Endothelial cell of umbilical vein (primary cell): ENCODE data around the gene ANKRD33B. TPM values are rescaled to one million over a fixed set of nuclear protein-coding genes. Genes with fewer than 3 reads are reported as not detected.

Experiments
- BruUV-seq: library from RNA; stranded (reverse); fragments of 400-500 nt; replicated peaks from 2 replicates; lab custom pipeline; 2021; lab: Mats Ljungman, UMichigan
- CTCF ChIA-PET: fragments of 300-600, 350-600 bp; sonication (Branson Sonifier 250); formaldehyde crosslinking; loops from one replicate; lab custom pipeline; 2021; ENCODE audit warnings: antibody characterized with exemption, inconsistent platforms; lab: Charles Lee
- POLR2A ChIA-PET: fragments of 300-600, 350-600 bp; sonication (Branson Sonifier 250); formaldehyde crosslinking; loops from one replicate; lab custom pipeline; 2021; ENCODE audit warnings: antibody characterized with exemption, inconsistent platforms; lab: Charles Lee
- DNase-seq: peaks from one replicate; pipeline ENCODE4 v3.0.0-alpha.2; 2011; ENCODE audit warnings: low read depth, low spot score
- FAIRE-seq: peaks from 2 replicates; lab custom pipeline; 2011; peaks lifted over from hg19 to GRCh38; lab: Jason Lieb, UNC
- H2AFZ ChIP-seq: 2 replicates; pipeline ENCODE4 v1.6.0; 2012; ENCODE audit warnings: low read depth, low read length, control low read depth, inconsistent platforms
- H3K27ac ChIP-seq: 2 replicates; pipeline ENCODE4 v1.5.1; 2011; ENCODE audit warnings: low read depth, mild to moderate bottlenecking, control low read depth, low read length, moderate library complexity; ENCODE audit not compliant: insufficient read depth
- H3K27me3 ChIP-seq, 2 experiments: 2 replicates each; pipeline versions ENCODE4 v1.6.0 to v1.6.1; 2011; ENCODE audit warnings: low read length in 2 of 2, mixed read lengths in 1 of 2; ENCODE audit not compliant: control insufficient read depth in 2 of 2, insufficient read depth in 2 of 2
- H3K36me3 ChIP-seq, 2 experiments: 2 replicates in 1 of 2; 3 replicates in 1 of 2; pipeline ENCODE4 v1.5.1; 2011; ENCODE audit warnings: low read length in 2 of 2, mild to moderate bottlenecking in 1 of 2, moderate library complexity in 1 of 2; ENCODE audit not compliant: control insufficient read depth in 2 of 2, insufficient read depth in 2 of 2; ENCODE audit errors: extremely low read depth in 1 of 2
- H3K4me1 ChIP-seq: 3 replicates; pipeline ENCODE4 v1.5.1; 2011; ENCODE audit warnings: mild to moderate bottlenecking, low read length; ENCODE audit not compliant: control insufficient read depth, insufficient read depth; ENCODE audit errors: extremely low read depth
- H3K4me2 ChIP-seq: 2 replicates; pipeline ENCODE4 v1.6.1; 2011; ENCODE audit warnings: low read length, control low read depth, mixed read lengths; ENCODE audit not compliant: insufficient read depth
- H3K4me3 ChIP-seq, 3 experiments: fragments of 200-600 bp in 1 of 3; sonication (generic), shearing (Covaris generic) in 1 of 3; replicated peaks in 1 of 3; 2 replicates each; pipeline ENCODE4 v1.5.1; 2011 to 2016; ENCODE audit warnings: control low read depth in 3 of 3, low read length in 3 of 3, mild to moderate bottlenecking in 2 of 3, inconsistent platforms in 1 of 3, low read depth in 1 of 3, moderate library complexity in 1 of 3; ENCODE audit not compliant: insufficient read depth in 1 of 3
- H3K79me2 ChIP-seq: 2 replicates; pipeline ENCODE4 v1.6.0; 2012; ENCODE audit warnings: low read length, inconsistent platforms; ENCODE audit not compliant: control insufficient read depth, insufficient read depth
- H3K9ac ChIP-seq: replicated peaks from 2 replicates; pipeline ENCODE3; 2011; ENCODE audit warnings: low read length, control low read depth; ENCODE audit not compliant: insufficient read depth; ENCODE audit errors: extremely low read depth
- H3K9me1 ChIP-seq: replicated peaks from 3 replicates; pipeline ENCODE4 v1.6.0; 2011; ENCODE audit warnings: mild to moderate bottlenecking, low read length; ENCODE audit not compliant: control insufficient read depth, insufficient read depth; ENCODE audit errors: extremely low read depth
- H3K9me3 ChIP-seq: replicated peaks from 2 replicates; pipeline ENCODE4 v1.5.1; 2012; ENCODE audit warnings: low read length, inconsistent platforms; ENCODE audit not compliant: control insufficient read depth, insufficient read depth
- H4K20me1 ChIP-seq: replicated peaks from 2 replicates; pipeline ENCODE3; 2011; ENCODE audit warnings: mild to moderate bottlenecking, low read length; ENCODE audit not compliant: control insufficient read depth, insufficient read depth; ENCODE audit errors: extremely low read depth
- EZH2 ChIP-seq: IDR thresholded peaks from 2 replicates; pipeline ENCODE4 v1.6.1; 2012; ENCODE audit warnings: borderline replicate concordance, low read depth, mild to moderate bottlenecking, moderate library complexity, low read length, inconsistent platforms; ENCODE audit not compliant: severe bottlenecking
- FOS ChIP-seq: IDR thresholded peaks from 2 replicates; pipeline ENCODE4 v1.6.1; 2011; ENCODE audit warnings: mild to moderate bottlenecking, low read length, moderate library complexity, borderline replicate concordance; ENCODE audit not compliant: insufficient read depth
- GATA2 ChIP-seq: IDR thresholded peaks from 2 replicates; pipeline ENCODE4 v1.7.0; 2011; ENCODE audit warnings: low read depth, mild to moderate bottlenecking, moderate library complexity, mixed read lengths, low read length; ENCODE audit not compliant: insufficient read length, insufficient read depth
- JUN ChIP-seq: IDR thresholded peaks from 2 replicates; pipeline ENCODE4 v1.6.1; 2011; ENCODE audit warnings: borderline replicate concordance, low read depth; ENCODE audit not compliant: insufficient read length, insufficient read depth
- MYC ChIP-seq: IDR thresholded peaks from one replicate; pipeline ENCODE4 v1.6.1; 2011; ENCODE audit warnings: mild to moderate bottlenecking, low read depth, low read length
- POLR2A ChIP-seq: IDR thresholded peaks from 2 replicates; pipeline ENCODE4 v1.6.1; 2012; ENCODE audit warnings: low read depth, mild to moderate bottlenecking, control low read depth, low read length
- POLR2AphosphoS5 ChIP-seq: IDR thresholded peaks from 2 replicates; pipeline ENCODE4 v1.6.1; 2012; ENCODE audit warnings: low read depth, mild to moderate bottlenecking, control low read depth, low read length, moderate library complexity; ENCODE audit not compliant: insufficient read depth
- dilution Hi-C: fragments of 300-500 bp; cut with MboI; formaldehyde crosslinking; loops from one replicate; pipeline ENCODE4 v1.15.0; 2019; ENCODE audit warnings: low sequenced_read_pairs; ENCODE audit not compliant: extremely low pct_ligation_motif_present
- intact Hi-C: fragments of 100-400 bp; cut with micrococcal nuclease; formaldehyde crosslinking; loops from one replicate; pipeline ENCODE4 v1.10.0; 2022
- polyA plus RNA-seq, 4 experiments: library from polyadenylated mRNA; depleted of rRNA in 3 of 4; stranded (reverse) in 3 of 4; unstranded in 1 of 4; fragments of >200 nt; gene quantifications; 2 replicates each; pipeline versions ENCODE4 v1.2.1 to v1.2.3, GENCODE V29; 2011 to 2012; ENCODE audit warnings: missing spikeins in 1 of 4
- total RNA-seq: library from RNA; stranded (reverse); gene quantifications from 2 replicates; pipeline ENCODE4 v1.2.3, GENCODE V29; 2021
- TF ChIP-seq, protein P1 (sequence below): IDR thresholded peaks from 2 replicates; pipeline ENCODE4 v1.6.1; 2011; ENCODE audit not compliant: insufficient read depth, insufficient read length
- TF ChIP-seq, protein P2 (sequence below), 2 donors: IDR thresholded peaks; 1 replicate in 1 of 2; 2 replicates in 1 of 2; pipeline ENCODE4 v1.5.1; 2011; ENCODE audit warnings: low read length in 2 of 2, mild to moderate bottlenecking in 2 of 2, moderate library complexity in 2 of 2, control low read depth in 1 of 2, inconsistent platforms in 1 of 2, low read depth in 1 of 2; ENCODE audit not compliant: insufficient read depth in 1 of 2; ENCODE audit errors: extremely low read depth in 1 of 2

Gene ANKRD33B
- total and polyA plus RNA-seq, 2 donors (not counting 3 experiments of a cell fraction or from before 2014, with no cell fraction given): 2.4 to 5.4 TPM

DNA sequence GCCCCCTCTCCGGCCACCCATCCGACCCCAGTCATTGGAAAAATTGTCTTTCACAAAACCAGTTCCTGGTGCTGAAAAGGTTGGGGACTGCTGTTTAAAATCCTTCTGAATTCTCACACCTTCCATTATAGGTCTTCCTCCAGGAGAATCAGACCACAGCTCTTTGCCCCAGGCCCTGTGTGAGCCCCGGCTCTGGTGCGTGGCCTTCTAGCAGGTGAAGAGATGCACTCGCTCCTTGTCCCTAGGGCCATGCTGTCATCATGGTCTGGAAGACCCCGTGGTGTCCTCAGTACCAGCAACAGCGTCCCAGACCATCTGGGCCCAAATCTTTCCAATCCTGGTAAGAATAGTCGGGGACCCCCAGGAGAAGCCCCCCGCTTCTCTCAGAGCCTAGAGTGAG, 101.9 kb downstream of the ANKRD33B start:
- TF ChIP-seq FOS (no peak), JUN (no peak), POLR2A (no peak), EZH2 (no peak), MYC (no peak), GATA2 (no peak), POLR2AphosphoS5 (no peak)
- TF ChIP-seq, protein P1, sequence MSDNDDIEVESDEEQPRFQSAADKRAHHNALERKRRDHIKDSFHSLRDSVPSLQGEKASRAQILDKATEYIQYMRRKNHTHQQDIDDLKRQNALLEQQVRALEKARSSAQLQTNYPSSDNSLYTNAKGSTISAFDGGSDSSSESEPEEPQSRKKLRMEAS: no peak
- TF ChIP-seq, protein P2, sequence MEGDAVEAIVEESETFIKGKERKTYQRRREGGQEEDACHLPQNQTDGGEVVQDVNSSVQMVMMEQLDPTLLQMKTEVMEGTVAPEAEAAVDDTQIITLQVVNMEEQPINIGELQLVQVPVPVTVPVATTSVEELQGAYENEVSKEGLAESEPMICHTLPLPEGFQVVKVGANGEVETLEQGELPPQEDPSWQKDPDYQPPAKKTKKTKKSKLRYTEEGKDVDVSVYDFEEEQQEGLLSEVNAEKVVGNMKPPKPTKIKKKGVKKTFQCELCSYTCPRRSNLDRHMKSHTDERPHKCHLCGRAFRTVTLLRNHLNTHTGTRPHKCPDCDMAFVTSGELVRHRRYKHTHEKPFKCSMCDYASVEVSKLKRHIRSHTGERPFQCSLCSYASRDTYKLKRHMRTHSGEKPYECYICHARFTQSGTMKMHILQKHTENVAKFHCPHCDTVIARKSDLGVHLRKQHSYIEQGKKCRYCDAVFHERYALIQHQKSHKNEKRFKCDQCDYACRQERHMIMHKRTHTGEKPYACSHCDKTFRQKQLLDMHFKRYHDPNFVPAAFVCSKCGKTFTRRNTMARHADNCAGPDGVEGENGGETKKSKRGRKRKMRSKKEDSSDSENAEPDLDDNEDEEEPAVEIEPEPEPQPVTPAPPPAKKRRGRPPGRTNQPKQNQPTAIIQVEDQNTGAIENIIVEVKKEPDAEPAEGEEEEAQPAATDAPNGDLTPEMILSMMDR (IDR thresholded peaks at IDR 0.05; ENCODE audit: extremely low read depth in 1 of 2, insufficient read depth in 1 of 2, low read depth in 1 of 2, low read length in 2 of 2): no peak
- no peaks in the 10 kb centered on the region for H3K79me2 ChIP-seq
- H3K4me1 ChIP-seq: no peaks in the 10 kb centered on the region
- H3K4me3 ChIP-seq: no peak overlapping the region
- dilution Hi-C loops: no loop called here
- FAIRE-seq (no peak), DNase-seq (no peak)
- no peak overlapping the region for H3K27ac ChIP-seq
- ChIA-PET CTCF (no interaction called here), POLR2A (no interaction called here)
- no TSS peak for BruUV-seq
- intact Hi-C loops: no loop called here
- H3K9me3 ChIP-seq: no peaks in the 10 kb centered on the region
- H3K9me1 ChIP-seq: no peaks in the 10 kb centered on the region
- H3K27me3 ChIP-seq: peaks cover 0 to 2% of the 10 kb centered on the region in 2 experiments
- H3K4me2 ChIP-seq: no peak overlapping the region
- H3K9ac ChIP-seq: no peak overlapping the region
- H2AFZ ChIP-seq: no peak overlapping the region
- no peaks in the 10 kb centered on the region for H4K20me1 ChIP-seq
- H3K36me3 ChIP-seq: no peaks in the 10 kb centered on the region
